ENCODE data around the gene BSDC1.

DNA sequence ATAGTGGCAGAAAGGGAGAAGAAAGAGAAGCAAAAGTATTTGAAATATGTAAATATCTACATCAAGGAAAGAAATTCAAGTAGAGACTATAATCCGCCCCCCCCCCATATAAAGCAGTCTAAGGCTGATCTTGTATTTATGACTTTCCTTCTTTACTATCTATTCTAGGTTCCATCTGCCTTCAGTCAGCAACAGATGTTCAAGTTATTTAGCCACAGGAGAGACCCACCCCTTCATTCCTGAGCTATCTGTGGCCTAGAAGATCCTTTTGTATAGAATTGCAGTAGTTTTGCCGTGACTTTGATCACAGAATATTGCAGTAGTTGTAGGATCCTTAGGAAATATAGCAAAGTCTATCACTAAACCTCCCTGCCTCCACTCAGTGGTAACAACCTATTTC lies 10.7 kb upstream of the BSDC1 start:
- TF ChIP-seq POLR2A (IDR thresholded peaks at IDR 0.05; ENCODE audit: low read depth, low read length) (no peak), TAF1 (IDR thresholded peaks at IDR 0.05; ENCODE audit: borderline replicate concordance, low read depth, low read length) (no peak)

Data from GM12892 (cell line).